Measurements from ENCODE around the gene TBC1D22A. TPM values are rescaled to one million over a fixed set of nuclear protein-coding genes. Genes with fewer than 3 reads are reported as not detected.

Gene TBC1D22A
- total RNA-seq, 2 experiments from 2014 or later: 38.5 to 41.0 TPM

GRCh38 chr22:46910624-46911023, 148.2 kb downstream of the TBC1D22A start:
- Mint-ChIP-seq H3K27ac (no peak overlapping the region), H3K36me3 (ENCODE audit: low read depth) (peaks cover 11% of the 10 kb centered on the region), H3K27me3 (no peaks in the 10 kb centered on the region), H3K9me3 (no peaks in the 10 kb centered on the region), H3K4me1 (no peaks in the 10 kb centered on the region), H3K4me3 (no peak overlapping the region)
- ChIA-PET CTCF (no interaction called here), POLR2A (no interaction called here)
- no peak for DNase-seq

GRCh38 chr22:46911346-46911745, 148.9 kb downstream of the TBC1D22A start:
- Mint-ChIP-seq H3K27ac (no peak overlapping the region), H3K4me3 (no peak overlapping the region), H3K4me1 (no peaks in the 10 kb centered on the region), H3K9me3 (no peaks in the 10 kb centered on the region), H3K27me3 (no peaks in the 10 kb centered on the region), H3K36me3 (ENCODE audit: low read depth) (peaks cover 15% of the 10 kb centered on the region)
- CTCF ChIA-PET: no interaction called here
- DNase-seq: no peak
- POLR2A ChIA-PET: no interaction called here

- no peak for DNase-seq
- Mint-ChIP-seq H3K27me3 (no peaks in the 10 kb centered on the region), H3K9me3 (no peaks in the 10 kb centered on the region), H3K4me3 (no peak overlapping the region), H3K4me1 (no peaks in the 10 kb centered on the region), H3K27ac (no peak overlapping the region), H3K36me3 (ENCODE audit: low read depth) (peaks cover 23% of the 10 kb centered on the region)
- POLR2A ChIA-PET: no interaction called here
- CTCF ChIA-PET: no interaction called here
These were observed 150.9 kb downstream of the TBC1D22A start for GRCh38 chr22:46913351-46913750.

- no peak for DNase-seq
- Mint-ChIP-seq H3K9me3 (no peaks in the 10 kb centered on the region), H3K4me3 (no peak overlapping the region), H3K27me3 (no peaks in the 10 kb centered on the region), H3K36me3 (ENCODE audit: low read depth) (peaks cover 27% of the 10 kb centered on the region), H3K4me1 (no peaks in the 10 kb centered on the region), H3K27ac (no peak overlapping the region)
- ChIA-PET POLR2A (no interaction called here), CTCF (no interaction called here)
These were observed 152.0 kb downstream of the TBC1D22A start for GRCh38 chr22:46914481-46914880.

- Mint-ChIP-seq H3K4me3 (no peak overlapping the region), H3K9me3 (no peaks in the 10 kb centered on the region), H3K27me3 (no peaks in the 10 kb centered on the region), H3K27ac (no peak overlapping the region), H3K36me3 (ENCODE audit: low read depth) (peaks cover 32% of the 10 kb centered on the region), H3K4me1 (no peaks in the 10 kb centered on the region)
- DNase-seq: no peak
- ChIA-PET POLR2A (no interaction called here), CTCF (no interaction called here)
These were observed 152.8 kb downstream of the TBC1D22A start for GRCh38 chr22:46914916-46915894.

GRCh38 chr22:46915950-46916730, 153.7 kb downstream of the TBC1D22A start:
- Mint-ChIP-seq H3K27me3 (no peaks in the 10 kb centered on the region), H3K27ac (no peak overlapping the region), H3K4me1 (no peaks in the 10 kb centered on the region), H3K36me3 (ENCODE audit: low read depth) (peaks cover 36% of the 10 kb centered on the region), H3K9me3 (no peaks in the 10 kb centered on the region), H3K4me3 (no peak overlapping the region)
- DNase-seq: no peak
- POLR2A ChIA-PET: no interaction called here
- CTCF ChIA-PET: no interaction called here

GRCh38 chr22:46916886-46917770, 154.7 kb downstream of the TBC1D22A start:
- no peak overlapping the region for H3K4me3 Mint-ChIP-seq
- peaks cover 45% of the 10 kb centered on the region for H3K36me3 Mint-ChIP-seq (ENCODE audit: low read depth)
- no peak overlapping the region for H3K27ac Mint-ChIP-seq
- no peaks in the 10 kb centered on the region for H3K27me3 Mint-ChIP-seq
- ChIA-PET POLR2A (no interaction called here), CTCF (no interaction called here)
- no peak for DNase-seq
- peaks cover 5% of the 10 kb centered on the region for H3K9me3 Mint-ChIP-seq
- H3K4me1 Mint-ChIP-seq: no peaks in the 10 kb centered on the region

GRCh38 chr22:46917771-46918101, 155.3 kb downstream of the TBC1D22A start:
- no peak overlapping the region for H3K27ac Mint-ChIP-seq
- CTCF ChIA-PET: no interaction called here

GRCh38 chr22:46918197-46918596, 155.7 kb downstream of the TBC1D22A start:
- H3K4me3 Mint-ChIP-seq: no peak overlapping the region
- no peaks in the 10 kb centered on the region for H3K4me1 Mint-ChIP-seq
- no peaks in the 10 kb centered on the region for H3K27me3 Mint-ChIP-seq
- no peak for DNase-seq
- H3K9me3 Mint-ChIP-seq: peaks cover 6% of the 10 kb centered on the region
- peaks cover 43% of the 10 kb centered on the region for H3K36me3 Mint-ChIP-seq (ENCODE audit: low read depth)
- CTCF ChIA-PET: no interaction called here
- POLR2A ChIA-PET: no interaction called here
- no peak overlapping the region for H3K27ac Mint-ChIP-seq

More at GRCh38 chr22:46917771-46918101, 155.3 kb downstream of the TBC1D22A start:
- no peak for DNase-seq
- H3K9me3 Mint-ChIP-seq: peaks cover 6% of the 10 kb centered on the region
- H3K36me3 Mint-ChIP-seq (ENCODE audit: low read depth): peaks cover 46% of the 10 kb centered on the region
- H3K4me1 Mint-ChIP-seq: no peaks in the 10 kb centered on the region
- no peaks in the 10 kb centered on the region for H3K27me3 Mint-ChIP-seq
- H3K4me3 Mint-ChIP-seq: no peak overlapping the region
- POLR2A ChIA-PET: no interaction called here

GRCh38 chr22:46922037-46922436, 159.6 kb downstream of the TBC1D22A start:
- Mint-ChIP-seq H3K27me3 (no peaks in the 10 kb centered on the region), H3K36me3 (ENCODE audit: low read depth) (peaks cover 29% of the 10 kb centered on the region), H3K9me3 (peaks cover 6% of the 10 kb centered on the region), H3K4me1 (no peaks in the 10 kb centered on the region), H3K4me3 (no peak overlapping the region), H3K27ac (no peak overlapping the region)
- ChIA-PET CTCF (no interaction called here), POLR2A (no interaction called here)
- no peak for DNase-seq

- DNase-seq: no peak
- ChIA-PET POLR2A (no interaction called here), CTCF (no interaction called here)
- Mint-ChIP-seq H3K27ac (no peak overlapping the region), H3K4me1 (no peaks in the 10 kb centered on the region), H3K27me3 (no peaks in the 10 kb centered on the region), H3K9me3 (peaks cover 6% of the 10 kb centered on the region), H3K36me3 (ENCODE audit: low read depth) (peaks cover 23% of the 10 kb centered on the region), H3K4me3 (no peak overlapping the region)
These were observed 160.9 kb downstream of the TBC1D22A start for GRCh38 chr22:46923394-46923793.

GRCh38 chr22:46925818-46926217, 163.4 kb downstream of the TBC1D22A start:
- peaks cover 6% of the 10 kb centered on the region for H3K9me3 Mint-ChIP-seq

GRCh38 chr22:46929046-46929709, 166.7 kb downstream of the TBC1D22A start:
- H3K27ac Mint-ChIP-seq: no peak overlapping the region
- no peak for DNase-seq
- H3K36me3 Mint-ChIP-seq (ENCODE audit: low read depth): peaks cover 4% of the 10 kb centered on the region
- H3K4me3 Mint-ChIP-seq: no peak overlapping the region
- peaks cover 12% of the 10 kb centered on the region for H3K4me1 Mint-ChIP-seq
- no peaks in the 10 kb centered on the region for H3K9me3 Mint-ChIP-seq
- H3K27me3 Mint-ChIP-seq: no peaks in the 10 kb centered on the region
- ChIA-PET POLR2A (no interaction called here), CTCF (no interaction called here)

More at GRCh38 chr22:46925818-46926217, 163.4 kb downstream of the TBC1D22A start:
- H3K36me3 Mint-ChIP-seq (ENCODE audit: low read depth): peaks cover 13% of the 10 kb centered on the region
- ChIA-PET POLR2A (no interaction called here), CTCF (no interaction called here)
- H3K4me3 Mint-ChIP-seq: no peak overlapping the region
- no peaks in the 10 kb centered on the region for H3K4me1 Mint-ChIP-seq
- DNase-seq: no peak
- H3K27ac Mint-ChIP-seq: no peak overlapping the region
- no peaks in the 10 kb centered on the region for H3K27me3 Mint-ChIP-seq
